ENCODE data around the gene ARHGEF2. TPM values are rescaled to one million over a fixed set of nuclear protein-coding genes. Genes with fewer than 3 reads are reported as not detected.

ARHGEF2 gene
- total RNA-seq, 1 donor from 2014 or later: 198 TPM

DNA sequence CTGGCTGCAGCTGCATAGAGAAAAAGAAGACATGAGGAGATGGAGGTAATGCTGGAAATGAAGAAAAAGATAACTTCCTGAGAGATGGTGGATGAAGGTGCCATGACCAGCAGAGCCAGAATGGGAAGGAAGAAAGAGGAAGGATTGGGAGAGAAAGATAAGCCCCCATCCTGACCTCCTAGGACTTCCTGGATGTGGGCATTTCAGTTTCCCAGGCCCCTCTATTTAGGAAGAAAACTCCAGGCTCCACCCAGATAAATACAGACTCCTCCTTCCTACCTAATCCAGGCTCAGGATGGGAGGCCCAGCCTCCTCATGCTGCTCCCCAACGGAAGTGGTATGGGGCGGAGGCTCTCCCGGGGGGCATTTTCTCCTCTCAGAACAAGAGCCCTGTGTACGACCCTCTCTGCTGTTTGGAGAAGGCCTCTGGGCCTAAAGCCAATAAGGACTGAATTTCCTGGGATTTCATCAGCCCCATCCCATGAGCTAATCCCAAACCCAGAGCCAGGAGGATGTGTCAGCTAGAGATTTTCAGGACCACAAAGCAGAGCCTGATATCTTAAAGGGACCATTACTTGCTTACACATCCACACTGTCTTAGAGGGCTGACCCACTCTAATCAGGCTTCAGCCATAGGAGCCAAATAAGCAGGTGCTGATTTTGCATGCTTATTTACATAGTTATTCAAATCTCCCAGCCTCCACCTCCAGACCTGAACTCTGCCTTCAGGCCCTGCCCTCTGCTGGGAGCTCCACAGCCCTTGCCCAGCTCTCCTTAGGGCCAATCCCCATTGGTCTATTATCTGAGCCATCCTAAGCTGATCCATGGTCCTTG is 5.1 kb upstream of the ARHGEF2 start:
- H3K27ac Mint-ChIP-seq: peak overlapping the region; percentile 34
- no peak for DNase-seq
- H3K27me3 Mint-ChIP-seq: no peaks in the 10 kb centered on the region
- peaks cover 16% of the 10 kb centered on the region for H3K36me3 Mint-ChIP-seq (ENCODE audit: low read depth)
- peaks cover 38% of the 10 kb centered on the region for H3K4me1 Mint-ChIP-seq
- intact Hi-C loops (cut with micrococcal nuclease): no loop called here
- H3K4me3 Mint-ChIP-seq: no peak overlapping the region
- no peaks in the 10 kb centered on the region for H3K9me3 Mint-ChIP-seq

DNA sequence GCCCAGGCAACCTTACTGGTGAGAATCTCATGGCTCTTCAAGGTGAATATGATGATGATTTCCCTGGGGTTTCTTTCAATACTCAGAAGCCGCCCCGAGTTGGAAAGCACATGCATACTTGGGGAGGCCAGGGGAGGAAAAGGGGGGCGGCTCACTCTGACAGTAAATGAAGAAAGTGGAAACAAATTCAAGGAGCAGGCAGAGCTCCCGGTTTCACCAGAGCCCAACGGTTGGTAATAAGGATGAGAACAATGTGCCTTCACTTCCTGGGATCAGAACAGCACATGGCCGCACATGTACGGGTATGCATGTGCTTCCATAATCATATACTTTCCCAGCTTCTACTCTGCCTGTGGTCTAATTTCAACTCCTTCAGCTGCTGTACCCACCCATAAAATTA is 3.8 kb upstream of the ARHGEF2 start:
- H3K4me3 Mint-ChIP-seq: peak overlapping the region; percentile 22
- peaks cover 42% of the 10 kb centered on the region for H3K4me1 Mint-ChIP-seq
- peak overlapping the region; percentile 92 for H3K27ac Mint-ChIP-seq
- DNase-seq: no peak
- no peaks in the 10 kb centered on the region for H3K27me3 Mint-ChIP-seq
- H3K36me3 Mint-ChIP-seq (ENCODE audit: low read depth): peaks cover 22% of the 10 kb centered on the region
- intact Hi-C loops (cut with micrococcal nuclease): no loop called here
- H3K9me3 Mint-ChIP-seq: no peaks in the 10 kb centered on the region

DNA sequence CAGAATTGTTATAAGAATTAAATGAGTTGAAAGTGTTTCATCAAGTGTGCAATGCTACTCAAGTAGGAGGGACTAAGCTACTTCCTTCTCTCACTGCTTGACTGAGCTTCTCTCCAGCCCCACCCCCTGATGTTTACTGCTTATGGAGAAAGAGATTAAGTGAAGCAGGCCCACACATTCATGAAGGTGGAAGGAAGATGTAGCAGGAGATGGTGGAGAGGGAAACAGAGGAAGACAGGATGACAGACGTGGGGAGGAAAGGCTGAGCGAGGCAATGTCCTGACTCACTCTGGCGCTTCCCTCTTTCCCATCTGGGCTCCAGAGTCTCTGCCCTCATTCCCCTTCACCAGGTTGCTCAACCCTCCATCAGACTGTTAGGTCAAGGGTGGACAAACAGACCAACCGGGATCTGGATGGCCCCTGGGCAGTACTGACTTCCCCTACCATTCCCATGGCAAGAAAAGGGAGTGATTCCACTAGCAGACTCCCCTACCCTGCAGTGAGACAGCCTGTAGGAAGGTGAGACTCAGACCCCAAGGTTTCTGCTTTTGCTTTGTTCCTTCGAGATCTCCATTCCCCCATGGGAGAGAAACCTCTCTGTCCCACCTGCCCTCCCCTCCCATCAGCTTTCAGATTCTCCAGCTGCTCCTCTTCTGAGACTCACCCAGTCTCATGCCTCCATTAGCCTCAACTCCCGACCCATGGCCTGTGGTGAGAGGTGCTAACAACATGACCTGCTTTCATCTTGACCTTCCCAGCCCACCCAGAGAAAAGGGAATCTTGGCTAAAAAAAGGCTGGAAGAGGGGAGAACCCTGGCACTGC is 3.1 kb upstream of the ARHGEF2 start:
- DNase-seq: peak; percentile 83
- intact Hi-C loops (cut with micrococcal nuclease): no loop called here
- Mint-ChIP-seq H3K36me3 (ENCODE audit: low read depth) (peaks cover 28% of the 10 kb centered on the region), H3K4me1 (peaks cover 46% of the 10 kb centered on the region), H3K27ac (peak overlapping the region; percentile 92), H3K4me3 (peak overlapping the region; percentile 99), H3K27me3 (no peaks in the 10 kb centered on the region), H3K9me3 (no peaks in the 10 kb centered on the region)

DNA sequence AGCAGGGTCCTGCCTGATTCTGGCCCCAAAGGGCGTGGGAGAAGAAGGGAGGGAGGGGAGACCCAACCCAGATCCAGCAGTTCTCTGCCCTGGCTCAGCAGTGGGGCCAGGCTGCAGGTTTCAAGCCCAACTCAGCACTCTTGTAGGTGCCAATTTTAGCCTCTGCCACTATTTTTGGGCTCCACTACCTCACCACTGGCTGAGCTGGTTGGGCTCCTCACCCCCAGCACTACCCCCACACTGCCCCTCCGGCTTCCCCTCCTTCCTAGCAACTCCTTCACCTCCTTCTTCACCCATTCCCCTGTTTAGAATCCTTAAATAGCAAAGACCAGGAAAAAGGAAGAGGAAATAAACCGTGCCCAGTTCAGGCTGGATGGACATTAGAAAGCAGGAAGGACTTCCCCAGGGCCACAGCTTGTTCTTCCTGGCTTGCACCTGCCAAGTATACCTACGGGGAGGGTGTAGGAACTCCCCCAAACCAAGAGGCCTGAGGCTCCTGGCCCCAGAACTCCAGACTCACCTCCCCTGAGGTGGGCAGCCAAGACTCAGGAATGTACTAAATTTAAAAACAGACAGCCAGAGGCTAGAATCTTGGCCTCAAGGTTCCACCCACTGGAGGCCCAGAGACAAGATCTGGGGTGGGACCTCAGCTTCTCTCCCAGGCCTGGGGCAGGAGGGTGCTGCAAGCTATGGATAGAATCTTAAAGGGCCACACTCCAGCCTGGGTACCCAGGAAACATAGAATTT is 1.4 kb upstream of the ARHGEF2 start:
- peaks cover 39% of the 10 kb centered on the region for H3K36me3 Mint-ChIP-seq (ENCODE audit: low read depth)
- no peaks in the 10 kb centered on the region for H3K9me3 Mint-ChIP-seq
- peak overlapping the region; percentile 92 for H3K27ac Mint-ChIP-seq
- intact Hi-C loops (cut with micrococcal nuclease): loop anchor here (5.0 kb wide), 1 partner anchor 122 kb away; the partner anchor contains the start of genes GON4L and SYT11
- H3K4me3 Mint-ChIP-seq: peak overlapping the region; percentile 99
- H3K27me3 Mint-ChIP-seq: no peaks in the 10 kb centered on the region
- DNase-seq: peak; percentile 65
- peaks cover 62% of the 10 kb centered on the region for H3K4me1 Mint-ChIP-seq

DNA sequence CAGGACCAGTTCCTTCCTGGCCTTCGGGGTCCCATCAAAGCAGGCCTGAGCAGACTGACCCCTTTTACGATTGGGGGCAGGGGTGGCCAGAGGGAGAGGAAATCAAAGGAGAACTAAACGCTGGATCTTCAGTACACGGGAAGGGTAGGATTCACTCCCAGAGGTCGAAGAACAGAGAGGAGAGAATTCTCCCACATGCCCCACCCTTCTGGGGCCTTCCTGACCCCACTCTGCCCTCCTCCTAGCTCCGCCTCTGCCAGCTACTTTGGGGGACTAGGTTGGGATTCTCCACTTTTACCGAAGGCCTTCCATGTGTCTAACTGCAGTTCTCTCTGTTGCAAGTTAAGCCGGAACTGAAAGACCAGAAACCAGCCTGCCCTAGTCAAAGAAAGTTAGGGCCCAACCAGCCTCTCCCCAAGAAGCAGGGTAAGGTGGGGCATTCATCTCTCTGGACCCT is 654 bp upstream of the ARHGEF2 start:
- peak; percentile 77 for DNase-seq
- no peaks in the 10 kb centered on the region for H3K9me3 Mint-ChIP-seq

DNA sequence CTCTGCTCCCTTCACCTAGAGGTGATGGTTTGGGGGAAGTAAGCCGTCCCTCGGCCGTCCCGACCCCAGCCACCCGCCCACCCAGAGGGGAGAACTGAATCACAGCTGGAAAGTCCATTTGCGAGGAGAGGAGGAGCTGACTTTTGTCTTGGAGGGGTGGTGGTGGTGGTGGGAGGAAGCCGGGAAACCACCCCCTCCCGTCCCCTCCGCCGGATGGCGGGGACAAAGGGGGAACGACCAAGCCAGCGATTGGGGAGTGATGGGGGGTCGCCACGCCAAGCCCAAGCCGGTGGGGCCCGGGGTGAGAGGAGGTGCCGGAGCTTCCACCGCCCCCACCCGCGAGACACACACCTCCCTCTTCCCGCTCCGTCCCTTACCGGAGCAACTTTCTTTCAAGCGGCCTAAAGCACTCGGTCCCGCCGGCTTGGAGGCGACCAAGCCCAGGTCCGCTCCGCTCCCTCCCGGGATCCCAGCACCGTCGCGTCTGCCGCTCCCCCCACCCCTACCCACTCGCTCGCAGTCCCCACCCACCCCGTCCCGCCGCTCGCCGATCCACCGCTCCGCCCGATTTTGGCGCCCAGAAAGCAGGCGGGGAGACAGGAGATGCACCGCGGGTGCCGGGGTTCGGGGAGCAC is 540 bp downstream of the ARHGEF2 start:
- H3K36me3 Mint-ChIP-seq (ENCODE audit: low read depth): peaks cover 49% of the 10 kb centered on the region
- peak; percentile 79 for DNase-seq
- peaks cover 73% of the 10 kb centered on the region for H3K4me1 Mint-ChIP-seq
- intact Hi-C loops (cut with micrococcal nuclease): loop anchor here (1.0 to 5.0 kb wide), 4 partner anchors 32 to 121 kb away; partner anchors contain the start of genes GON4L, KHDC4, LAMTOR2 and SYT11
- no peaks in the 10 kb centered on the region for H3K27me3 Mint-ChIP-seq
- H3K4me3 Mint-ChIP-seq: peak overlapping the region; percentile 99
- H3K27ac Mint-ChIP-seq: peak overlapping the region; percentile 92
- H3K9me3 Mint-ChIP-seq: no peaks in the 10 kb centered on the region

More for the DNA sequence above, 654 bp upstream of the ARHGEF2 start:
- Mint-ChIP-seq H3K27me3 (no peaks in the 10 kb centered on the region), H3K4me1 (peaks cover 69% of the 10 kb centered on the region), H3K4me3 (peak overlapping the region; percentile 99), H3K36me3 (ENCODE audit: low read depth) (peaks cover 45% of the 10 kb centered on the region), H3K27ac (peak overlapping the region; percentile 92)
- intact Hi-C loops (cut with micrococcal nuclease): loop anchor here (5.0 kb wide), 1 partner anchor 122 kb away; the partner anchor contains the start of genes GON4L and SYT11

DNA sequence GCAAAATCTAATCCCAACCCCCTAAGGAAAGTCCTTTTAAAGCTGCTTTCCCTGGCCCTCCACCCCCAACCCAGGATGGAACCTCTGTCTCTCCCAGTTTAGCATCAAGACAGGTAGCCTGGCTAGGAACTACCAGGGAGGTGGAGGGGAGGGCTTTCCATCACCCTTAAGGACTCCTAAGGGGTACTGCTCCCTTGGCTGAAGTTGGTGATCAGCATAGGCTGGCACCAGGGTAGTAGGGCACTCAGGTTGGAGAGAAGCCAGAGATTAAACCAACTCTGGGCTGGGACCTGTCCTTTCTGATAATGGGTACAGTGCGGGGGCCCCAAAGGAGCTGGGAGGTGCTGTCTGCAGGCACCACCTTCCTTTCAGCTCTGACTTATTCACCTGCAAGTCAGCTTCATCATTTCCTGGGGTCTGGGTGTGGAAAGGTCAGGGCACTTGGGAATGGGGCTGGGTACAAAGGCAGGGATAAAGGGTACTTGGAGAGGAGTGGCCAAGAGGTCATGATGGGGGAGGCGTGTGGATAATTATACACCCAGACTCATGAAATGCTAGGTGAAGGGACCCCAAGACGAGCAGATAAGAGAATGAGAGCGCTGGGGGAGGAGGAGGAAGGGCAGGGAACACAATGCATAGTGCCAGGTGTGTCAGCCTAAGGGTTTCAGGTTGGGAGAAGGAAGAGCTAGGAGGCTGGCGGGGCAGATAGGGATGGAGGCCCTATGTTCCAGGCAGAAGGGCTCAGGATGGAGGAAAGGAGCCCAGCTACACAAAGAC is 1.2 kb downstream of the ARHGEF2 start:
- intact Hi-C loops (cut with micrococcal nuclease): loop anchor here (1.0 to 5.0 kb wide), 4 partner anchors 31 to 120 kb away; partner anchors contain the start of genes GON4L, KHDC4, LAMTOR2 and SYT11
- no peaks in the 10 kb centered on the region for H3K27me3 Mint-ChIP-seq
- peak overlapping the region; percentile 99 for H3K4me3 Mint-ChIP-seq
- DNase-seq: peak; percentile 75
- H3K9me3 Mint-ChIP-seq: no peaks in the 10 kb centered on the region
- peaks cover 76% of the 10 kb centered on the region for H3K4me1 Mint-ChIP-seq
- H3K27ac Mint-ChIP-seq: peak overlapping the region; percentile 92
- H3K36me3 Mint-ChIP-seq (ENCODE audit: low read depth): peaks cover 55% of the 10 kb centered on the region

DNA sequence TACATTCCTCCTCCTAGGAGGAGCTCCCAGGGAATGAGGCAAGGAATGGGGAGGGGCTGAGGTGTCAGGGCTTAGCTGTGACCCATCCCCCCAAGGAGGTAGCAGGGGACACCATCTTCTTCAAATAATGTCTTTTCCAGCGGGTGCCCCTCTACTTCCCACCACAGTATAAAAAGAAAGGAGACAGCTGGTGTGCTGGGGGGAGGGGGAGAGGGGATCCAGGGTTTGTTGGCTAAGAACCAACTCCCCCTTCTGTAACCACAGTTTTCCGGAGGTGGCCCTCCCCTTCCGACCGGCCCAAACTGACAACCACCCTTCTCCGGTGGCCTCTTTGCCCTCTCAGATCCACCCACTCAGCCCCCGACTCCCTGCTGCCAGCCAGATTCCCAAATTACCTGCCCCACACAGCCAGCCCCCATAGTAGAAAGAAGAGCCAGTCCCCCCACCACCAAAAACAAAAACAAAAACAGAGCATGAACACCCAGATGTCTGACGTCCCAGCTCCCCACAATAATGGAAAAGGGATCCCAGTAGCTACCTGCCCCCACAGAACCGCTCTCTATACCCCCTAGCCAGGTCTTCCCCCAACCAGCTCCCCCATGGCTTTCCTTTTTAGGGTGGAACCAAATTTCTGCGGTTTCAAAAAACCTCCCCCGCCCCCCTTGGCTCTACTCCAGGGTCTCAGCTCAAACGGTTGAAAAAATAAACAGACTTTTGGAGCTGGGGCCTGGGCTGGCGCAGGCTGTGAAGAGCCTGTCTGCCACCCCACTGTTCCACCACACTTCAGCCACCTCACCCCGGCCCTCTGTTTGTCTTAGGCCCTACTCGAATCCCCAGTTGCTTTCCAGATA is 2.1 kb downstream of the ARHGEF2 start:
- H3K4me1 Mint-ChIP-seq: peaks cover 74% of the 10 kb centered on the region
- peaks cover 52% of the 10 kb centered on the region for H3K36me3 Mint-ChIP-seq (ENCODE audit: low read depth)
- H3K27ac Mint-ChIP-seq: peak overlapping the region; percentile 92
- H3K27me3 Mint-ChIP-seq: no peaks in the 10 kb centered on the region
- intact Hi-C loops (cut with micrococcal nuclease): loop anchor here (2.0 to 5.0 kb wide), 2 partner anchors 79 to 119 kb away; partner anchors contain the start of genes GON4L, LAMTOR2 and SYT11
- H3K4me3 Mint-ChIP-seq: peak overlapping the region; percentile 99
- H3K9me3 Mint-ChIP-seq: no peaks in the 10 kb centered on the region
- DNase-seq: peak; percentile 83

DNA sequence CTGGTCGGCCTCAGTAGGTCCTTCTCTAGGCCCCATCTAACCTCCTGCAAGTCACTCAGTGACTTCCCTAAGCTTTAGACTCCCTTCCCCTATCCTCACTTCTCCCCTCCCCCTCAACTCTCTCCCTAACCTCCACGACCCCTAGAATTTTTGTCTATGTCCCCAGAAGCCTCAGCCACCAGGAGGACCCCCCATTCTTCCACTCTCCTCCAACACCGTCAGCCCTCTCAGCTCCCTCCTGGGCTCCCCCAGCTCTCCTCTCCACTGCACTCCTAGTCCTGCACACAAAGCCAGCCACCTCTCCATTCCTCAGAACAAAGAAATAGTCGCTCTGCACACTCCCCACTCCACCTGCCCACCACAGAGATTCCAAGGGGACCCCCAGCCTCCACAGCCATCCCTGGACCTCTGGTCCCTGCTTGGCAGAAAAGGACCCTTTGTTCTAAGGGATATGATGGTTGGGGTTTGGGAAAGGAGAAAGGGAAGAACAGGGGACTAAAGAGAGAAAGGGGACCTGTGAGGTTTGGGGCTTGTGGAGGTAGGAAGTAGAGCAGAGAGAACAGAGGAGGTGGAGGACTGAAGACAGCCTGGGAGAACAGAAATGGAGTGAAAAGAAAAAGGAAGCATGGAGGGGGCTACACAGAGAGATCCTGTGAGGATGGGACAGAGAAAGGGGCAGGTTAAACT is 2.8 kb downstream of the ARHGEF2 start:
- intact Hi-C loops (cut with micrococcal nuclease): loop anchor here (2.0 to 5.0 kb wide), 2 partner anchors 79 to 118 kb away; partner anchors contain the start of genes GON4L, LAMTOR2 and SYT11
- H3K4me1 Mint-ChIP-seq: peaks cover 74% of the 10 kb centered on the region
- no peaks in the 10 kb centered on the region for H3K27me3 Mint-ChIP-seq
- H3K9me3 Mint-ChIP-seq: no peaks in the 10 kb centered on the region
- no peak for DNase-seq
- H3K27ac Mint-ChIP-seq: peak overlapping the region; percentile 92
- peaks cover 52% of the 10 kb centered on the region for H3K36me3 Mint-ChIP-seq (ENCODE audit: low read depth)
- H3K4me3 Mint-ChIP-seq: peak overlapping the region; percentile 99

DNA sequence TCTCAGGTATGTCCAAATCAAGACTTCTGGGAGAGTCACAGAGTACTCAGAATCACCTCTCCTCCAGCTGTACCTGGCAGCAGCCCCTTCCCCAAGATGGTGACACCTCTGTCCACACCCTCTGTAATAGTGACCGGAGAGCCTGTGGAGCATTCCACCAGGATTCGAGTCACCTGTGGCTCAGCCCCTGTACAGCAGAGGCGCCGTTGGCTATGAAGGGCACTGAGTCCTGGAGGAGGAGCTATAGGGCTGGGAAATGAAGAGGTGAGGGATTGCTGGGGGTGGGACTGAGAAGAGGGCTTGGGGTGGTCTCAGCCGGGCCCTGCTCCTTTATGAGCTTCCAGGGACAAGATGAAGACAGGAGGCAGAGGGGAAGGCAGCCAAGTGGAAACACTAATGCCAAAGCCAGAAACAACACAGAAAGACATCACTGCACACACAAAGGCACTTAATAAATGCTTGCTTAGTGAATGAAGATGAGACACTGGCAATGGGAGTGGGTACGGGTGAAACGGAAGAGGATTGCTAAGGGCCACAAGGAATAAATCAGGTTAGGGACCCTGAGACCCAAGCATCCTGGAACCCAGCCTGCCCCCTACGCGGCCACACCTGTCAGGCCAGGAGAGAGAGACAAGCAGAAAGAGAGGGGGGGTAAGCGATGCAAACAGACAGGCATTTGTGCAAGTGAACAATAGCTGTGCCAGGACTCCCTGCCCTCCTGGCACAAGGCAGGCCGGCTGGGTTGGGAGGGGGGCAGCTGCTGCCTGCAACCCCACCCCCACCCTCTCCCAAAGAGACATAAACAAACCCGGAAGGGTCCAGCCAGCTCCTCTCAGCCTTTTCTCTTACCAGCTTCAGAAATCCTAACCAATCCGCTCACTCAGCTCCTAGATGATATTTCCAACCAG is 3.9 kb downstream of the ARHGEF2 start:
- no peak for DNase-seq

More for the DNA sequence above, 3.9 kb downstream of the ARHGEF2 start:
- intact Hi-C loops (cut with micrococcal nuclease): loop anchor here (5.0 kb wide), 1 partner anchor 117 kb away; the partner anchor contains the start of genes GON4L and SYT11
- peaks cover 74% of the 10 kb centered on the region for H3K4me1 Mint-ChIP-seq
- H3K9me3 Mint-ChIP-seq: no peaks in the 10 kb centered on the region
- peaks cover 59% of the 10 kb centered on the region for H3K36me3 Mint-ChIP-seq (ENCODE audit: low read depth)
- peak overlapping the region; percentile 99 for H3K4me3 Mint-ChIP-seq
- no peaks in the 10 kb centered on the region for H3K27me3 Mint-ChIP-seq
- H3K27ac Mint-ChIP-seq: peak overlapping the region; percentile 92
